Colonic mucosa (tissue), 4 donors: Measurements from ENCODE around the gene FAM53A. TPM values are rescaled to one million over a fixed set of nuclear protein-coding genes. Genes with fewer than 3 reads are reported as not detected.
"Not testable (repeated sequence)": the region's sequence is repeated elsewhere in the genome, so short reads cannot be mapped to it uniquely, and the experiment has no call there.

Experiments used
- DNase-seq: peaks from one replicate; pipeline ENCODE4 v3.0.0-alpha.2; 2020
- H3K27ac ChIP-seq: fragments of 200-600 bp; one replicate; pipeline ENCODE4 v1.8.0; 2021
- H3K27me3 ChIP-seq: fragments of 200-600 bp; one replicate; pipeline ENCODE4 v1.8.0; 2021
- H3K36me3 ChIP-seq: fragments of 200-600 bp; one replicate; pipeline ENCODE4 v1.8.0; 2021
- H3K4me1 ChIP-seq: fragments of 200-600 bp; one replicate; pipeline ENCODE4 v1.8.0; 2021; ENCODE audit warnings: mild to moderate bottlenecking
- H3K4me3 ChIP-seq: fragments of 200-600 bp; one replicate; pipeline ENCODE4 v1.8.0; 2021
- H3K9ac ChIP-seq, 2 donors: one replicate each; pipeline ENCODE4 v1.7.0; 2013; ENCODE audit warnings: control low read depth in 2 of 2, low read depth in 2 of 2, low read length in 2 of 2
- H3K9me3 ChIP-seq: fragments of 200-600 bp; one replicate; pipeline ENCODE4 v1.8.0; 2021
- intact Hi-C: fragments of 100-400 bp; cut with DNase I; formaldehyde crosslinking; loops from one replicate; pipeline ENCODE4 v1.14.1; 2022
- total RNA-seq, 2 donors: library from RNA; stranded (reverse); fragmentation: NEBNext Ultra II Directional in 1 of 2; extraction: Animal tissue kit (Norgen Biotek cat#: 25700) in 1 of 2; gene quantifications; one replicate each; pipeline ENCODE4 v1.2.1, GENCODE V29; 2021
- TF ChIP-seq, protein P1 (sequence below): fragments of 200-600 bp; IDR thresholded peaks from one replicate; pipeline ENCODE4 v1.8.0; 2022; ENCODE audit warnings: antibody characterized with exemption, mild to moderate bottlenecking
- donor health status: healthy.
- donor health status: DM: no; HTN: no; CAD: no.
- donor health status: DM: no; HTN: no; CAD: no.

Gene FAM53A
- total RNA-seq, 2 donors from 2014 or later: 0.86 to 1.5 TPM

DNA sequence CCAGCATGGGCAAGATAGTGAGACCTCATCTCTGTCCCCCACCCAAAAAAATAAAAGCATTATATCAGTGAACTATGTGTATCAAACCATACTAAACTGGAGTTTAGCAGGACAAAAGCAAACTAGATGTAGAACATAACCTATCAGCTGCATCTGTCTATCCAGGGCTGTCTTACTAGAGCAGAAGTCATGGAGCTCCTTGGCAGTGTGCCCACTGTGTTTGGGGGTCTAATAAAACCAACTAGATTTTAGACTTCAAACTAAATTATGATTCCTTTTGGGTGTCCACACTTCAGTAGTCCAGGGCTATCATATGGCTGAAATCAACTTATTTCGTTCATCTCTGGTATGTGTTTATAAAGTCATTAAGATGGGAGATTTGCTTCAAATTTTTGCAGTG, 19.8 kb upstream of the FAM53A start:
- H3K9me3 ChIP-seq: no peaks in the 10 kb centered on the region
- intact Hi-C loops: no loop called here
- H3K27ac ChIP-seq: no peak overlapping the region
- no peaks in the 10 kb centered on the region for H3K36me3 ChIP-seq
- TF ChIP-seq, protein P1, sequence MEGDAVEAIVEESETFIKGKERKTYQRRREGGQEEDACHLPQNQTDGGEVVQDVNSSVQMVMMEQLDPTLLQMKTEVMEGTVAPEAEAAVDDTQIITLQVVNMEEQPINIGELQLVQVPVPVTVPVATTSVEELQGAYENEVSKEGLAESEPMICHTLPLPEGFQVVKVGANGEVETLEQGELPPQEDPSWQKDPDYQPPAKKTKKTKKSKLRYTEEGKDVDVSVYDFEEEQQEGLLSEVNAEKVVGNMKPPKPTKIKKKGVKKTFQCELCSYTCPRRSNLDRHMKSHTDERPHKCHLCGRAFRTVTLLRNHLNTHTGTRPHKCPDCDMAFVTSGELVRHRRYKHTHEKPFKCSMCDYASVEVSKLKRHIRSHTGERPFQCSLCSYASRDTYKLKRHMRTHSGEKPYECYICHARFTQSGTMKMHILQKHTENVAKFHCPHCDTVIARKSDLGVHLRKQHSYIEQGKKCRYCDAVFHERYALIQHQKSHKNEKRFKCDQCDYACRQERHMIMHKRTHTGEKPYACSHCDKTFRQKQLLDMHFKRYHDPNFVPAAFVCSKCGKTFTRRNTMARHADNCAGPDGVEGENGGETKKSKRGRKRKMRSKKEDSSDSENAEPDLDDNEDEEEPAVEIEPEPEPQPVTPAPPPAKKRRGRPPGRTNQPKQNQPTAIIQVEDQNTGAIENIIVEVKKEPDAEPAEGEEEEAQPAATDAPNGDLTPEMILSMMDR: no peak
- DNase-seq: no peak
- H3K27me3 ChIP-seq: no peaks in the 10 kb centered on the region
- no peaks in the 10 kb centered on the region for H3K4me1 ChIP-seq
- no peak overlapping the region for H3K4me3 ChIP-seq
- no peak overlapping the region for H3K9ac ChIP-seq

- H3K9ac ChIP-seq, H3K36me3 ChIP-seq, H3K9me3 ChIP-seq, H3K4me1 ChIP-seq, H3K4me3 ChIP-seq, H3K27me3 ChIP-seq, DNase-seq, intact Hi-C loops, H3K27ac ChIP-seq: not testable (repeated sequence)
Measured at GRCh38 chr4:1701671-1702070, 17.6 kb upstream of the FAM53A start.

DNA sequence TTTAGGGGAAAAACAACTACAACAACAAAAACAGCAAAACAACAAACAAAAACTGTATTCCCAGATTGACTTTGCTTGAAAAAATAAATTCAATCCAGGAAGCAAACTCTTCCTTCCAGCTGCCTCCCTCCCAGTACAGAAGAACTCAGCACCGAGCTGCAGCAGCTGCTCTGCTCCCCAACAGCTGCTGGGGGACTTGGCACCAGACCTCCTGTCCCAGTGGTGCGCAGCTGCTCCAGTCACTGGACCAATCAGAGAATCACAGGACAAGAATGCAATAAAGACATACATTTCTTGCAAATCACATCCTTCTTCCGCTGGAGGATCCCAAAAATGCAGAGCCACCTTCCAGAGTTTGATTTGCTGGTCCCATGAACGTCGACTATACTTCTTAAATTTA, 11.8 kb upstream of the FAM53A start:
- intact Hi-C loops: no loop called here
- no peak overlapping the region for H3K9ac ChIP-seq
- DNase-seq: no peak
- no peaks in the 10 kb centered on the region for H3K27me3 ChIP-seq
- no peaks in the 10 kb centered on the region for H3K9me3 ChIP-seq
- peaks cover 7% of the 10 kb centered on the region for H3K36me3 ChIP-seq
- H3K27ac ChIP-seq: no peak overlapping the region
- TF ChIP-seq, protein P1: no peak
- H3K4me1 ChIP-seq: no peaks in the 10 kb centered on the region
- no peak overlapping the region for H3K4me3 ChIP-seq

DNA sequence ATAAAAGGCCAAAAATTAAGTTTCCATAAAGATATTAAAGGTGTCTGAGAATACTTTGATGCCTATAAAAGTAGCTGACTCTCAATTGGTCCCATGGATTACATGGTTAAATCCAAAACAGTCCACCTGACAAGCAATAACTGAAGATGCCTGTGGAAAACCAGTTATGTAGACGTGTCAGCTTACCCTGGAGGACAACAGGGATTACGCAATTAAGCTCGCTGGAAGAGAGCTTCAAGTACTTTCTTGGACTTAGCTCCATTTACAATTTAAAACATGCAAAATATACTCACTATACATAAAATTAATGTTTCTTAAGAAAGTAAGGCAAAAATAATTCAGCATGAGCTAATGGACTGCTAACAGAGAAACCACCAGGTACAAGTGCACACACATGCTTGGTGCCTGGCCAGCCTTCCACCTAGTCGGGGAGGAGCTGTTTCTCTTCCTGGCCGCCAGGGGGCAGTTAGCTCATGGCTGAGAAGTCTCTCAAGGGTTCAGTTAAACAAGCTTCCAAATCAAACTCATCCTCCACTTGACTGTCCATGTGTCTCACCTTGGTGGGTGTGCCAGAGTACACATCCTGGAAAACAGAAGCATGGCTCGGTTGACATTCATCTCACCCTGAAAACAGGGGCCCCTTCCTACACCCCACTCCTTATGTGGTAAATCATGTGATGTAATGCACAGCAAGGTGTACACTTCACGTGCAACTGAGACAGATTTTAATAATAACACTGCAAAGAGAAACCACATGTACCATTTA, 9.2 kb upstream of the FAM53A start:
- H3K9me3 ChIP-seq: no peaks in the 10 kb centered on the region
- intact Hi-C loops: loop anchor here (5.0 kb wide), 1 partner anchor 34 kb away; no protein-coding TSS in a partner anchor
- no peak overlapping the region for H3K9ac ChIP-seq
- H3K36me3 ChIP-seq: peaks cover 7% of the 10 kb centered on the region
- H3K27me3 ChIP-seq: no peaks in the 10 kb centered on the region
- peak; percentile 62 for DNase-seq
- no peaks in the 10 kb centered on the region for H3K4me1 ChIP-seq
- TF ChIP-seq, protein P1: peak; percentile 93
- no peak overlapping the region for H3K4me3 ChIP-seq
- no peak overlapping the region for H3K27ac ChIP-seq

- H3K36me3 ChIP-seq: peaks cover 7% of the 10 kb centered on the region
- no peak for DNase-seq
- H3K4me1 ChIP-seq: no peaks in the 10 kb centered on the region
- no peak overlapping the region for H3K9ac ChIP-seq
- no peaks in the 10 kb centered on the region for H3K27me3 ChIP-seq
- intact Hi-C loops: loop anchor here (5.0 kb wide), 1 partner anchor 35 kb away; no protein-coding TSS in a partner anchor
- H3K4me3 ChIP-seq: no peak overlapping the region
- H3K9me3 ChIP-seq: no peaks in the 10 kb centered on the region
- TF ChIP-seq, protein P1: no peak
- H3K27ac ChIP-seq: no peak overlapping the region
Measured at GRCh38 chr4:1691737-1692373, 7.7 kb upstream of the FAM53A start.

DNA sequence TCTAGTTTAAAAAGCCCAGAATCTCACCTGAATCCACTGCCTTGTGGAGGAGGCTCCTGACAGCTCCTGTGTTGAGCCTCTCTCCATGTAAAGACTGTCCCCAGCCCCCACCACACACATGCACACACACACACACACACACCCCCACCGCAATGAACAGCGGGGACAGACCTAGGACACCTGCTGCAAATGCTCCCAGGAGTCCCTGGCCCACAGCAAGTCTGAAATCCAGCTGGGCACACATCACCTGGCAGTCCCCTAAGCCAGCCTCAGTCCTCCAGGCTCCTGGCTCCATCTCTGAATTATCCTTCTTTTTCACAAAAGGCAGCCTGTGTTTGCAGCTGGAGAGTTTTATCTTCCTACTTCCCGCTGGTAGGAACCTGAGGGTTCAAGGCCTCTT, 6.6 kb upstream of the FAM53A start:
- intact Hi-C loops: loop anchor here (5.0 kb wide), 1 partner anchor 37 kb away; no protein-coding TSS in a partner anchor
- TF ChIP-seq, protein P1: no peak
- Histone ChIP-seq H3K4me3 (no peak overlapping the region), H3K36me3 (peaks cover 7% of the 10 kb centered on the region), H3K27me3 (no peaks in the 10 kb centered on the region), H3K4me1 (no peaks in the 10 kb centered on the region), H3K9ac (no peak overlapping the region), H3K27ac (no peak overlapping the region), H3K9me3 (no peaks in the 10 kb centered on the region)
- DNase-seq: no peak
